ENCODE results near the gene STEAP1B.

The STEAP1B gene

GRCh38 chr7:22397981-22398380 lies 102.0 kb downstream of the STEAP1B start:
- DNase-seq = no peak

- no peak for DNase-seq
These were observed 104.8 kb downstream of the STEAP1B start for GRCh38 chr7:22395222-22395621.

GRCh38 chr7:22394739-22395138 lies 105.2 kb downstream of the STEAP1B start:
- DNase-seq = no peak

GRCh38 chr7:22393913-22394729 lies 105.9 kb downstream of the STEAP1B start:
- no peak for DNase-seq

- no peak for DNase-seq
These were observed 109.5 kb downstream of the STEAP1B start for GRCh38 chr7:22390516-22390915.

GRCh38 chr7:22389892-22390291 lies 110.1 kb downstream of the STEAP1B start:
- DNase-seq = no peak

- no peak for DNase-seq
These were observed 112.4 kb downstream of the STEAP1B start for GRCh38 chr7:22387583-22387982.

- no peak for DNase-seq
These were observed 113.1 kb downstream of the STEAP1B start for GRCh38 chr7:22386865-22387264.

GRCh38 chr7:22386206-22386858 lies 113.7 kb downstream of the STEAP1B start:
- DNase-seq = no peak

GRCh38 chr7:22385326-22385725 lies 114.7 kb downstream of the STEAP1B start:
- DNase-seq = no peak

GRCh38 chr7:22380333-22380732 lies 119.7 kb downstream of the STEAP1B start:
- no peak for DNase-seq

GRCh38 chr7:22378199-22378980 lies 121.6 kb downstream of the STEAP1B start:
- no peak for DNase-seq

GRCh38 chr7:22377703-22378102 lies 122.3 kb downstream of the STEAP1B start:
- DNase-seq = no peak

GRCh38 chr7:22375359-22376048 lies 124.5 kb downstream of the STEAP1B start:
- no peak for DNase-seq

- no peak for DNase-seq
These were observed 126.1 kb downstream of the STEAP1B start for GRCh38 chr7:22373911-22374310.

GRCh38 chr7:22373388-22373787 lies 126.6 kb downstream of the STEAP1B start:
- no peak for DNase-seq

GRCh38 chr7:22372863-22373262 lies 127.1 kb downstream of the STEAP1B start:
- no peak for DNase-seq

GRCh38 chr7:22371878-22372277 lies 128.1 kb downstream of the STEAP1B start:
- DNase-seq = no peak

All from CD4-positive, alpha-beta T cell treated with Interleukin-6 for 4 hours (primary cell).